OCI-LY3 (cell line): ENCODE measurements around the gene IGF2BP3.

Experiments
- CTCF ChIP-seq: fragments of 200-600, 300-600 bp; sonication (generic); IDR thresholded peaks from 2 replicates; pipeline ENCODE4 v1.5.1; 2014; ENCODE audit warnings: antibody characterized with exemption, low read length, low read depth
- EZH2phosphoT487 ChIP-seq: fragments of 200-600 bp; shearing (Covaris generic); IDR thresholded peaks from 2 replicates; pipeline ENCODE4 v1.6.1; 2018; ENCODE audit warnings: antibody characterized with exemption, mixed run types, low read depth

- no peak for TF ChIP-seq CTCF
- TF ChIP-seq EZH2phosphoT487: no peak
Observed at GRCh38 chr7:23294549-23295400, 175.5 kb downstream of the IGF2BP3 start.
